Liver (tissue), 3 donors: ENCODE measurements around the gene PARP12.

Experiments
- CTCF ChIP-seq: fragments of 150-350 bp; IDR thresholded peaks from 2 replicates; pipeline ENCODE4 v1.5.1; 2017; ENCODE audit warnings: improper control_type of control experiment, low read depth, low read length; ENCODE audit not compliant: missing input control
- JUND ChIP-seq, 2 donors: IDR thresholded peaks; 2 replicates each; pipeline ENCODE4 v1.6.1; 2016; ENCODE audit warnings: antibody characterized with exemption in 2 of 2
- RAD21 ChIP-seq, 2 donors: IDR thresholded peaks; 2 replicates each; pipeline ENCODE4 v1.6.1; 2016; ENCODE audit warnings: antibody characterized with exemption in 2 of 2, mild to moderate bottlenecking in 2 of 2
- REST ChIP-seq: IDR thresholded peaks from 2 replicates; pipeline ENCODE4 v1.6.1; 2016; ENCODE audit warnings: antibody characterized with exemption, mild to moderate bottlenecking
- SP1 ChIP-seq: IDR thresholded peaks from 2 replicates; pipeline ENCODE4 v1.6.1; 2018; ENCODE audit warnings: antibody characterized with exemption, mild to moderate bottlenecking
- donor health status: healthy.
- donor health status: healthy.

- TF ChIP-seq JUND (IDR thresholded peaks at IDR 0.05), result no peak
- no peak for TF ChIP-seq RAD21 (IDR thresholded peaks at IDR 0.05)
- TF ChIP-seq CTCF, result no peak
- TF ChIP-seq SP1, result no peak
- TF ChIP-seq REST, result no peak
Measured at GRCh38 chr7:140047197-140047596, 15.6 kb downstream of the PARP12 start.
